ENCODE results near the gene CORO2B. TPM values are rescaled to one million over a fixed set of nuclear protein-coding genes. Genes with fewer than 3 reads are reported as not detected.
"Not testable (repeated sequence)": the region's sequence is repeated elsewhere in the genome, so short reads cannot be mapped to it uniquely, and the experiment has no call there.

The CORO2B gene
- total RNA-seq, 3 donors from 2014 or later = 1.3 to 4.7 (median 1.9) TPM

DNA sequence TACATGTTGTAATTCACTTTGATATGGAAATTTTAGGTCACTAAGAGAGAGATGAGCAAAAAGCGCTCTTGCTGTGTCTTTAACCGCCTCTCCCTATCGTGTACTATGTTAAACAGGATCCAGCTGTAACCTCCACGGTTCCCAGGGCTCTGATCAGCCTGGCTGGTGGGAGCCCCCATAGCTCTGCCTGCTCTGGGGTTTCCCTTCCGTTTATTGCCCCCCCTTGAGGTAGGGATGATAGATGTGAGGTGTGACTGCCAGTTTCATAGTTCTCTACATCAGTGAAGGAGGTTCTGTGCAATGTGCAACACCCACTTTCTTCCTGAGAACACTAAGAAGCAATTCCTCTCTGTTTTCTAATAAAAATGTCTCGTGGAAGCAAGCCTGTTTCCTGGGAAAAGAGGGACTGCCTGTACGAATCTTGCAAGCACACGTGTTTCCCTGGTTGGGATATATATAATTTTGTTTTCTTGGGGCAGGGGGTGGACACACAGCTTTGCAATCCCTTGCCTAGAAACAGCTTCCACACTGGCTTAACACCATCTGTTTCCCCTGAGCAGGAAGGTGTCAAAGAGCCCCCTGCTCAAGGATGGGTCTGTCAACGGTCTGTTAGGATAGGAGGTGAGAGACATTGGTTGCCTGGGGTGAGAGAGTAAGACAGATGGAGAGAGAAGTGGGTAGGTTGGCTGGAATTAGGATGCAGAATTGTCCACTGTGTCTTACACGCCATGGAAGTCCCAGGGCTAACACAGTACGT is 23.8 kb downstream of the CORO2B start:
- Histone ChIP-seq H3K9me3 (no peaks in the 10 kb centered on the region), H3K36me3 (ENCODE audit: low read depth) (no peaks in the 10 kb centered on the region), H3K4me1 (ENCODE audit: low read depth) (no peaks in the 10 kb centered on the region), H3K4me3 (no peak overlapping the region)
- ATAC-seq (no peak), DNase-seq (no peak)
- TF ChIP-seq, protein P1, sequence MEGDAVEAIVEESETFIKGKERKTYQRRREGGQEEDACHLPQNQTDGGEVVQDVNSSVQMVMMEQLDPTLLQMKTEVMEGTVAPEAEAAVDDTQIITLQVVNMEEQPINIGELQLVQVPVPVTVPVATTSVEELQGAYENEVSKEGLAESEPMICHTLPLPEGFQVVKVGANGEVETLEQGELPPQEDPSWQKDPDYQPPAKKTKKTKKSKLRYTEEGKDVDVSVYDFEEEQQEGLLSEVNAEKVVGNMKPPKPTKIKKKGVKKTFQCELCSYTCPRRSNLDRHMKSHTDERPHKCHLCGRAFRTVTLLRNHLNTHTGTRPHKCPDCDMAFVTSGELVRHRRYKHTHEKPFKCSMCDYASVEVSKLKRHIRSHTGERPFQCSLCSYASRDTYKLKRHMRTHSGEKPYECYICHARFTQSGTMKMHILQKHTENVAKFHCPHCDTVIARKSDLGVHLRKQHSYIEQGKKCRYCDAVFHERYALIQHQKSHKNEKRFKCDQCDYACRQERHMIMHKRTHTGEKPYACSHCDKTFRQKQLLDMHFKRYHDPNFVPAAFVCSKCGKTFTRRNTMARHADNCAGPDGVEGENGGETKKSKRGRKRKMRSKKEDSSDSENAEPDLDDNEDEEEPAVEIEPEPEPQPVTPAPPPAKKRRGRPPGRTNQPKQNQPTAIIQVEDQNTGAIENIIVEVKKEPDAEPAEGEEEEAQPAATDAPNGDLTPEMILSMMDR (IDR thresholded peaks at IDR 0.05) = no peak
- intact Hi-C loops (cut with DNase I, micrococcal nuclease) = no loop called here

DNA sequence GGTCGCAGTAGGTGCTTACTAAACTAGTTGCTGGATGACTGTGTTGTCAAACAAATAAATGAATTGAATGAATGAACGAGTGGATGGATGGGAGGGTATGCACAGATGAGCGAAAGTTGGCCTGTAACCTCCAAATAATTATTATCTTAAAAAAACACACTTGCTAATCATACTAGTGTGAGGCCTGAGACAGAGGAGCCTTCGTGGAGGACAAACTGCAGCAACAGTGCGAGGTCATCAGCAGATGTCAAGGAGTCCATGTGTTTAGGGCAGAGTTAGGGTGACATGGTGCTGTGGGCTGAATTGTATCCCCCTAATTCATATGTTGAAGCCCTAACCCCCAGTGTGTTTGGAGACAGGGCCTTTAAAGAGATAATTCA is 24.4 kb downstream of the CORO2B start:
- Histone ChIP-seq H3K4me1 (ENCODE audit: low read depth) (no peaks in the 10 kb centered on the region), H3K36me3 (ENCODE audit: low read depth) (no peaks in the 10 kb centered on the region), H3K4me3 (no peak overlapping the region), H3K9me3 (no peaks in the 10 kb centered on the region)
- no peak for ATAC-seq
- intact Hi-C loops (cut with DNase I, micrococcal nuclease) = no loop called here
- no peak for DNase-seq
- TF ChIP-seq, protein P1 (IDR thresholded peaks at IDR 0.05) = no peak

DNA sequence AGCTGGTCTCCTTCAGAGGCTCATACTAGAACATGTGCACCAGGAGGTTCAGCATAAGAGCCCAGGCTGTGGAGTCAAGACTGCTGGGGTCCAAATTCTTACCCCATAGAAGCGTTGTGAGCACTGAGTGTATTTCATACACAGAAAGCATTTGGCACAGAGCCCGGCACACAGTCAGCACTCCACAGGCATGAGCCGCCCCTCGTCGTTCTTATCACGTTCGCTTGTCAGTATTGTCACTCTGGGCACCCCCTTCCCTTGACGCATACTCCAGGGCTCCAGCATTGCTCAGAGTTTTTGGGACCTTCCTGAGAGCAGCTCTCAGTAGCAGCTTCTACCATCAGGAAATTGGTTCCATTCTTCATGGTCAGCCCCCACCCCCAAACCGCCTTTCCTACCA is 25.2 kb downstream of the CORO2B start:
- H3K4me1 ChIP-seq (ENCODE audit: low read depth) = no peaks in the 10 kb centered on the region
- intact Hi-C loops (cut with DNase I, micrococcal nuclease) = no loop called here
- H3K36me3 ChIP-seq (ENCODE audit: low read depth) = no peaks in the 10 kb centered on the region
- DNase-seq (no peak), ATAC-seq (no peak)
- H3K4me3 ChIP-seq = no peak overlapping the region
- TF ChIP-seq, protein P1 (IDR thresholded peaks at IDR 0.05) = no peak
- no peaks in the 10 kb centered on the region for H3K9me3 ChIP-seq

DNA sequence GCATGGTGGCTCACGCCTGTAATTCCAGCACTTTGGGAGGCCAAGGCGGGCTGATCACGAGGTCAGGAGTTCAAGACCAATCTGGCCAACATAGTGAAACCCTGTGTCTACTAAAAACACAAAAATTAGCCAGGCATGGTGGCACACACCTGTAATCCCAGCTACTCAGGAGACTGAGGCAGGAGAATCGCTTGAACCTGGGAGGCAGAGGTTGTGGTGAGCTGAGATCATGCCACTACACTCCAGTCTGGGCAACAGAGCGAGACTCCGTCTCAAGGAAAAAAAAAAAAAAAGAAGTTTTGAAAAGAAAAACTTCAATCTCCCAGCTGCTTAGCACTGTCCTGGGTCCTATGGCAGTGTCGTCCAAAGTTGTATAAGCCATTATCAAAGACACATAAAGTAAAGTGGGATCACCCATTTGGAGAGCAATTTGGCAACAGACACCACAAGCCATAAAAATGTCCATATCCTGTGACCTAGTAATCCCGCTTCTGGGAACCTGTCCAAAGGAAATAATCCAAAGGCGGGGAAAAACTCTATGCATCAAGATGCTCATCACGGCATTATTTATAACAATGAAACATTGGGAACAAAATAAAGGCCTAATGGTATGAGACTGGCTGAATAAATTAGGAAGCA is 26.2 kb downstream of the CORO2B start:
- H3K4me1 ChIP-seq (ENCODE audit: low read depth); H3K9me3 ChIP-seq; intact Hi-C loops (cut with DNase I, micrococcal nuclease); H3K36me3 ChIP-seq (ENCODE audit: low read depth); H3K4me3 ChIP-seq: not testable (repeated sequence)
- DNase-seq (peak in 1 of 3 donors; percentile 50), ATAC-seq (peak; percentile 40)

DNA sequence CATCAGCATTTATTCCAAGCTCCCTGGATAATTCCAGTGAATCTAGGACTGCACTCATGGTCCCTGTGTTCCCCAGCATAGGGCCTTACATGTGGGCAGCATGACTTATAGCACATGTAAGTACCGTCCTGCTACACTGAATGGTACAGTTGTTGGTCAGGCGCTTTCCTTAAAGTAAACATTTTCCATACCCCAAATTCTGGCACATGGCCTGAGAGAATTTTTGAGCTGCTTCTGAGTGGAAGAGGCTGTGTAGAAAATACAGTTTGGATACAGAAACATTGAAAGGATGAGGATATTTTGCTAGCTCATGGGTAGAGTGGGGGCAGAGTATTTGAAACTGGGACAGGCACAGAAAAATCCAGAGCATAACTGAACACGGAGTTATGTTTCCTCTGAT is 27.6 kb downstream of the CORO2B start:
- H3K9me3 ChIP-seq = no peaks in the 10 kb centered on the region
- TF ChIP-seq, protein P1 (IDR thresholded peaks at IDR 0.05) = no peak
- intact Hi-C loops (cut with DNase I, micrococcal nuclease) = no loop called here
- DNase-seq = no peak
- ATAC-seq = no peak
- no peaks in the 10 kb centered on the region for H3K36me3 ChIP-seq (ENCODE audit: low read depth)
- no peak overlapping the region for H3K4me3 ChIP-seq
- H3K4me1 ChIP-seq (ENCODE audit: low read depth) = no peaks in the 10 kb centered on the region

DNA sequence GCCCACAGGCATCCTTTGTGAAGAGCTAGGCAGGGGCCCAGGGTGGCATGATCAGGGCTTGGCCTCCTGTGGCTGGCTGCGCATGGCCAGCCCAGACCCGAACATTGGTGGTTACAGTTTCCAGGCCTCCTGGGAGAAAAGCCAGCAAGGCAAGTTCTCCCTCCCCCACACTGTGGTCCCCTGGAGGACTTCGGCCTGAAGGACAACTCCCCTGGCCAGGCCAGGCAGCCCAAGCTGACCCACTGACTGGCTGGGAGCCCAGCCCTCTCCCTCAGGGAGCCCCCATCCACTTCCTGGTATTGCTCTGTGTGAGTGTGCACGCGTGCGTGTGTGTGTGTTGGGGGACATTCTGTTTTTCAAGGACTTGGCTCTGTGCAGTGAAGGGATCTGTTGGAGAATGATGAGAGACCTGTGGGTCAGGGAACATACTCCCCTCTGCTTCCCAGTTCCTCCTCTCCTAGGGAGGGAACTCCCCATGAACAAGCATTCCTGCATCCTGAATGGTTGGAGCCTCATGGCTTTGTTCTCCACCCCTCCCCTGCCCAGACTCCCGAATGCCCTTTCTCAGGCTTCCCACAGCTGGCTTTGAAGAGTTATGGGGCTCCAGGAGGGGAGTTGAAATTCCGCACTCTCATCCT is 29.5 kb downstream of the CORO2B start:
- no peak overlapping the region for H3K4me3 ChIP-seq
- intact Hi-C loops (cut with DNase I, micrococcal nuclease) = no loop called here
- peak; percentile 44 for ATAC-seq
- TF ChIP-seq, protein P1 (IDR thresholded peaks at IDR 0.05) = no peak
- H3K36me3 ChIP-seq (ENCODE audit: low read depth) = no peaks in the 10 kb centered on the region
- no peaks in the 10 kb centered on the region for H3K4me1 ChIP-seq (ENCODE audit: low read depth)
- H3K9me3 ChIP-seq = no peaks in the 10 kb centered on the region
- peak; percentile 20 to 79 (median 51) for DNase-seq

All from mucosa of descending colon (tissue), 3 donors.